Esophagus muscularis mucosa (tissue), 4 donors: ENCODE results near the gene FSIP2. TPM values are rescaled to one million over a fixed set of nuclear protein-coding genes. Genes with fewer than 3 reads are reported as not detected.
"Not testable (repeated sequence)": the region's sequence is repeated elsewhere in the genome, so short reads cannot be mapped to it uniquely, and the experiment has no call there.

Experiments used
- DNase-seq: peaks from one replicate; pipeline ENCODE4 v3.0.0-alpha.2; 2017; ENCODE audit errors: extremely low spot score
- H3K27ac ChIP-seq, 4 donors: fragments of 200-600 bp; sonication (generic); replicated peaks in 1 of 4; 1 replicate in 3 of 4; 2 replicates in 1 of 4; pipeline ENCODE4 v1.5.1; 2016 to 2019; ENCODE audit warnings: mild to moderate bottlenecking in 1 of 4
- H3K27me3 ChIP-seq, 4 donors: fragments of 200-600 bp; sonication (generic); one replicate each; pipeline versions ENCODE4 v1.5.1 to v1.6.0; 2016 to 2019
- H3K36me3 ChIP-seq, 4 donors: fragments of 200-600 bp; sonication (generic); one replicate each; pipeline ENCODE4 v1.5.1; 2016 to 2019
- H3K4me1 ChIP-seq, 4 donors: fragments of 200-600 bp; sonication (generic); one replicate each; pipeline ENCODE4 v1.5.1; 2016 to 2019
- H3K4me3 ChIP-seq, 4 donors: fragments of 200-600 bp; sonication (generic); 1 replicate in 2 of 4; 2 replicates in 2 of 4; pipeline ENCODE4 v1.5.1; 2016 to 2019; ENCODE audit warnings: mild to moderate bottlenecking in 4 of 4, moderate library complexity in 1 of 4
- H3K9me3 ChIP-seq, 4 donors: fragments of 200-600 bp; sonication (generic); 1 replicate in 3 of 4; 2 replicates in 1 of 4; pipeline ENCODE4 v1.5.1; 2016 to 2019
- CTCF ChIP-seq, 3 experiments: fragments of 200-600 bp in 2 of 3; fragments of 450-650 bp in 1 of 3; sonication (generic) in 2 of 3; IDR thresholded peaks; one replicate each; pipeline ENCODE4 v1.5.1; 2017 to 2019; ENCODE audit warnings: antibody characterized with exemption in 3 of 3, mild to moderate bottlenecking in 2 of 3, moderate library complexity in 1 of 3
- EP300 ChIP-seq: sonication (generic); formaldehyde crosslinking; IDR thresholded peaks from one replicate; pipeline ENCODE4 v1.6.1; 2017; ENCODE audit warnings: antibody characterized with exemption
- POLR2A ChIP-seq: fragments of 450-650 bp; IDR thresholded peaks from one replicate; pipeline ENCODE4 v1.6.1; 2017; ENCODE audit warnings: antibody characterized with exemption, moderate library complexity, mild to moderate bottlenecking, low read depth
- POLR2AphosphoS5 ChIP-seq, 2 donors: sonication (generic); formaldehyde crosslinking; IDR thresholded peaks; one replicate each; pipeline ENCODE4 v1.6.1; 2017; ENCODE audit warnings: antibody characterized with exemption in 2 of 2
- WGBS: methylation state at CpG from one replicate; pipeline ENCODE4 v1.1.5; 2018; 5-methylcytosine and 5-hydroxymethylcytosine counted together
- intact Hi-C: fragments of 100-400 bp; cut with DNase I; formaldehyde crosslinking; loops from one replicate; pipeline ENCODE4 v1.15.1; 2023
- total RNA-seq, 4 donors: library from RNA; depleted of rRNA; stranded (reverse); fragments of >200 nt; gene quantifications; one replicate each; pipeline versions ENCODE4 v1.1.0 to v1.2.1, GENCODE V29; 2016

The FSIP2 gene
- total RNA-seq, 4 donors from 2014 or later, result 0.11 to 0.83 (median 0.64) TPM

- TF ChIP-seq POLR2AphosphoS5 (IDR thresholded peaks at IDR 0.05) (no peak), CTCF (IDR thresholded peaks at IDR 0.05) (no peak), EP300 (no peak), POLR2A (no peak)
- 85% methylated on average over 1 of the region's 1 CpG for WGBS
- DNase-seq, result no peak
- H3K9me3 ChIP-seq, result peaks cover 0 to 5% (median 0%) of the 10 kb centered on the region in 4 donors
- no peaks in the 10 kb centered on the region for H3K4me1 ChIP-seq
- intact Hi-C loops, result no loop called here
- no peaks in the 10 kb centered on the region for H3K36me3 ChIP-seq
- no peak overlapping the region for H3K27ac ChIP-seq
- H3K4me3 ChIP-seq, result no peak overlapping the region
- H3K27me3 ChIP-seq, result no peaks in the 10 kb centered on the region
These were observed 121.7 kb downstream of the FSIP2 start for GRCh38 chr2:185860321-185860720.

GRCh38 chr2:185862657-185863398 is 124.2 kb downstream of the FSIP2 start:
- Histone ChIP-seq H3K27ac (no peak overlapping the region), H3K36me3 (no peaks in the 10 kb centered on the region), H3K4me3 (no peak overlapping the region), H3K4me1 (no peaks in the 10 kb centered on the region), H3K27me3 (no peaks in the 10 kb centered on the region), H3K9me3 (no peaks in the 10 kb centered on the region)
- TF ChIP-seq CTCF (IDR thresholded peaks at IDR 0.05) (no peak), POLR2A (no peak), EP300 (no peak), POLR2AphosphoS5 (IDR thresholded peaks at IDR 0.05) (no peak)
- no peak for DNase-seq
- intact Hi-C loops, result no loop called here
- WGBS, result 86% methylated on average over 7 of the region's 7 CpGs

GRCh38 chr2:185864468-185865260 is 126.1 kb downstream of the FSIP2 start:
- H3K27me3 ChIP-seq, H3K4me1 ChIP-seq, H3K4me3 ChIP-seq, DNase-seq, H3K36me3 ChIP-seq, intact Hi-C loops, H3K27ac ChIP-seq, H3K9me3 ChIP-seq: not testable (repeated sequence)
- WGBS, result 92% methylated on average over 20 of the region's 31 CpGs

GRCh38 chr2:185875136-185875931 is 136.7 kb downstream of the FSIP2 start:
- no peaks in the 10 kb centered on the region for H3K9me3 ChIP-seq
- no peak for DNase-seq
- intact Hi-C loops, result no loop called here
- H3K27ac ChIP-seq, result no peak overlapping the region
- no peak for TF ChIP-seq CTCF (IDR thresholded peaks at IDR 0.05)
- no peak for TF ChIP-seq EP300
- TF ChIP-seq POLR2A, result no peak
- TF ChIP-seq POLR2AphosphoS5 (IDR thresholded peaks at IDR 0.05), result no peak
- no peaks in the 10 kb centered on the region for H3K36me3 ChIP-seq
- no peak overlapping the region for H3K4me3 ChIP-seq
- 84% methylated on average over 6 of the region's 7 CpGs for WGBS
- no peaks in the 10 kb centered on the region for H3K4me1 ChIP-seq
- no peaks in the 10 kb centered on the region for H3K27me3 ChIP-seq

GRCh38 chr2:185876234-185876633 is 137.6 kb downstream of the FSIP2 start:
- Histone ChIP-seq H3K9me3 (no peaks in the 10 kb centered on the region), H3K36me3 (no peaks in the 10 kb centered on the region), H3K4me1 (no peaks in the 10 kb centered on the region), H3K27me3 (no peaks in the 10 kb centered on the region), H3K27ac (no peak overlapping the region), H3K4me3 (no peak overlapping the region)
- DNase-seq, result no peak
- WGBS, result 100% methylated on average over 1 of the region's 3 CpGs
- intact Hi-C loops, result no loop called here
- TF ChIP-seq POLR2AphosphoS5 (IDR thresholded peaks at IDR 0.05) (no peak), EP300 (no peak), POLR2A (no peak), CTCF (IDR thresholded peaks at IDR 0.05) (no peak)
